ENCODE measurements around the gene NPAT. TPM values are rescaled to one million over a fixed set of nuclear protein-coding genes. Genes with fewer than 3 reads are reported as not detected.
"Not testable (repeated sequence)": the region's sequence is repeated elsewhere in the genome, so short reads cannot be mapped to it uniquely, and the experiment has no call there.

The NPAT gene
- total RNA-seq, 2 donors from 2014 or later, result 10.5 to 13.0 TPM

GRCh38 chr11:108193725-108194124 is 28.7 kb downstream of the NPAT start:
- ATAC-seq, result no peak
- DNase-seq, result no peak
- intact Hi-C loops (cut with DNase I, micrococcal nuclease), result no loop called here

- intact Hi-C loops (cut with DNase I, micrococcal nuclease), result no loop called here
- ATAC-seq (no peak), DNase-seq (no peak)
These were observed 44.9 kb downstream of the NPAT start for GRCh38 chr11:108177570-108177969.

GRCh38 chr11:108170184-108170583 is 52.3 kb downstream of the NPAT start:
- ATAC-seq (no peak), DNase-seq (no peak)
- intact Hi-C loops (cut with DNase I, micrococcal nuclease), result no loop called here

- ATAC-seq, result no peak
These were observed 54.8 kb downstream of the NPAT start for GRCh38 chr11:108167624-108168023.

GRCh38 chr11:108162878-108163277 is 59.6 kb downstream of the NPAT start:
- DNase-seq; ATAC-seq; intact Hi-C loops (cut with DNase I, micrococcal nuclease): not testable (repeated sequence)

More at GRCh38 chr11:108167624-108168023, 54.8 kb downstream of the NPAT start:
- intact Hi-C loops (cut with DNase I, micrococcal nuclease), result no loop called here
- no peak for DNase-seq

GRCh38 chr11:108160970-108161566 is 61.4 kb downstream of the NPAT start:
- no peak for DNase-seq
- ATAC-seq, result no peak
- intact Hi-C loops (cut with DNase I, micrococcal nuclease), result no loop called here

- no peak for DNase-seq
- no peak for ATAC-seq
- intact Hi-C loops (cut with DNase I, micrococcal nuclease), result no loop called here
These were observed 67.8 kb downstream of the NPAT start for GRCh38 chr11:108154591-108154990.

- DNase-seq (no peak), ATAC-seq (no peak)
- intact Hi-C loops (cut with DNase I, micrococcal nuclease), result no loop called here
These were observed 73.9 kb downstream of the NPAT start for GRCh38 chr11:108148556-108148955.

- no peak for ATAC-seq
- DNase-seq, result no peak
- intact Hi-C loops (cut with DNase I, micrococcal nuclease), result no loop called here
These were observed 75.3 kb downstream of the NPAT start for GRCh38 chr11:108147150-108147549.

GRCh38 chr11:108144615-108145014 is 77.8 kb downstream of the NPAT start:
- ATAC-seq (no peak), DNase-seq (no peak)
- intact Hi-C loops (cut with DNase I, micrococcal nuclease), result no loop called here

- DNase-seq (no peak), ATAC-seq (no peak)
- intact Hi-C loops (cut with DNase I, micrococcal nuclease), result no loop called here
These were observed 80.1 kb downstream of the NPAT start for GRCh38 chr11:108142304-108142703.

GRCh38 chr11:108137212-108137611 is 85.2 kb downstream of the NPAT start:
- intact Hi-C loops (cut with DNase I, micrococcal nuclease), result no loop called here
- ATAC-seq, result no peak
- DNase-seq, result no peak

- DNase-seq (no peak), ATAC-seq (no peak)
- intact Hi-C loops (cut with DNase I, micrococcal nuclease), result no loop called here
These were observed 86.4 kb downstream of the NPAT start for GRCh38 chr11:108135845-108136544.

- DNase-seq; intact Hi-C loops (cut with DNase I, micrococcal nuclease); ATAC-seq: not testable (repeated sequence)
These were observed 89.4 kb downstream of the NPAT start for GRCh38 chr11:108132993-108133538.

- DNase-seq (no peak), ATAC-seq (no peak)
- intact Hi-C loops (cut with DNase I, micrococcal nuclease), result no loop called here
These were observed 90.4 kb downstream of the NPAT start for GRCh38 chr11:108131993-108132392.

- no peak for ATAC-seq
- intact Hi-C loops (cut with DNase I, micrococcal nuclease), result no loop called here
- DNase-seq, result no peak
These were observed 93.7 kb downstream of the NPAT start for GRCh38 chr11:108128772-108129171.

GRCh38 chr11:108125096-108125495 is 97.3 kb downstream of the NPAT start:
- no peak for DNase-seq
- intact Hi-C loops (cut with DNase I, micrococcal nuclease), result no loop called here
- no peak for ATAC-seq

- DNase-seq (peak; percentile 33 to 48), ATAC-seq (peak; percentile 62)
- intact Hi-C loops (cut with DNase I, micrococcal nuclease), result no loop called here
These were observed 100.2 kb downstream of the NPAT start for GRCh38 chr11:108122166-108122628.

GRCh38 chr11:108121274-108122155 is 100.9 kb downstream of the NPAT start, which contains the start of gene ACAT1:
TSS of gene ACAT1 (plus strand) at chr11:108121567. CDS start at chr11:108121607, 40 bp downstream.
- DNase-seq, result peak; percentile 97 to 99
- intact Hi-C loops (cut with DNase I, micrococcal nuclease), result no loop called here
- peak; percentile 84 for ATAC-seq
